ENCODE measurements around the gene SLC38A4.

SLC38A4 gene

GRCh38 chr12:46811185-46811584 is 14.6 kb downstream of the SLC38A4 start:
- no peak for DNase-seq

GRCh38 chr12:46808955-46809697 is 16.7 kb downstream of the SLC38A4 start:
- no peak for DNase-seq

GRCh38 chr12:46808317-46808716 is 17.5 kb downstream of the SLC38A4 start:
- DNase-seq = no peak

- DNase-seq = no peak
Measured at GRCh38 chr12:46804054-46804453, 21.7 kb downstream of the SLC38A4 start.

GRCh38 chr12:46803517-46803916 is 22.3 kb downstream of the SLC38A4 start:
- no peak for DNase-seq

- DNase-seq = no peak
Measured at GRCh38 chr12:46801293-46801692, 24.5 kb downstream of the SLC38A4 start.

- DNase-seq = no peak
Measured at GRCh38 chr12:46800160-46800559, 25.6 kb downstream of the SLC38A4 start.

GRCh38 chr12:46798648-46799047 is 27.1 kb downstream of the SLC38A4 start:
- no peak for DNase-seq

- no peak for DNase-seq
Measured at GRCh38 chr12:46798056-46798455, 27.7 kb downstream of the SLC38A4 start.

- no peak for DNase-seq
Measured at GRCh38 chr12:46795988-46796387, 29.8 kb downstream of the SLC38A4 start.

- DNase-seq = no peak
Measured at GRCh38 chr12:46794593-46795190, 31.1 kb downstream of the SLC38A4 start.

GRCh38 chr12:46792925-46793324 is 32.9 kb downstream of the SLC38A4 start:
- no peak for DNase-seq

- no peak for DNase-seq
Measured at GRCh38 chr12:46790066-46790465, 35.7 kb downstream of the SLC38A4 start.

GRCh38 chr12:46788072-46788887 is 37.5 kb downstream of the SLC38A4 start:
- no peak for DNase-seq

GRCh38 chr12:46787496-46788055 is 38.2 kb downstream of the SLC38A4 start:
- DNase-seq = no peak

- DNase-seq = no peak
Measured at GRCh38 chr12:46786774-46787173, 39.0 kb downstream of the SLC38A4 start.

GRCh38 chr12:46785382-46785781 is 40.4 kb downstream of the SLC38A4 start:
- DNase-seq = no peak

GRCh38 chr12:46783871-46784270 is 41.9 kb downstream of the SLC38A4 start:
- no peak for DNase-seq

- DNase-seq = no peak
Measured at GRCh38 chr12:46779879-46780278, 45.9 kb downstream of the SLC38A4 start.

GRCh38 chr12:46779063-46779462 is 46.7 kb downstream of the SLC38A4 start:
- no peak for DNase-seq

GRCh38 chr12:46778415-46778814 is 47.4 kb downstream of the SLC38A4 start:
- DNase-seq = no peak

- no peak for DNase-seq
Measured at GRCh38 chr12:46777587-46777986, 48.2 kb downstream of the SLC38A4 start.

GRCh38 chr12:46775796-46776195 is 50.0 kb downstream of the SLC38A4 start:
- no peak for DNase-seq

GRCh38 chr12:46774322-46774633 is 51.5 kb downstream of the SLC38A4 start:
- DNase-seq = no peak

Measured in bone marrow (tissue), 2 donors.